Loucy (cell line): ENCODE measurements around the gene LYRM2.
A peak's percentile ranks its signal among the peaks of the same experiment; 100 is the strongest.

Source experiments
- H2AFZ ChIP-seq: fragments of 200-600 bp; sonication (generic); 2 replicates; pipeline ENCODE4 v1.6.0; 2016; ENCODE audit warnings: antibody characterized with exemption, mild to moderate bottlenecking, low read length, moderate library complexity
- H3F3A ChIP-seq: fragments of 200-600 bp; 2 replicates; pipeline ENCODE4 v1.6.0; 2016; ENCODE audit warnings: antibody characterized with exemption, low read depth, mild to moderate bottlenecking
- H3K27me3 ChIP-seq: fragments of 200-600 bp; sonication (generic); 2 replicates; pipeline ENCODE4 v1.6.1; 2014; ENCODE audit warnings: low read length, mild to moderate bottlenecking; ENCODE audit not compliant: insufficient read depth, poor library complexity, severe bottlenecking
- H3K36me3 ChIP-seq: fragments of 200-600 bp; sonication (generic); 2 replicates; pipeline ENCODE4 v1.6.1; 2016; ENCODE audit warnings: low read length; ENCODE audit not compliant: insufficient read depth
- H3K4me1 ChIP-seq: fragments of 200-600 bp; sonication (generic); 2 replicates; pipeline ENCODE4 v1.5.1; 2014; ENCODE audit warnings: low read length, mild to moderate bottlenecking; ENCODE audit not compliant: insufficient read depth, poor library complexity, severe bottlenecking
- H3K4me2 ChIP-seq: fragments of 200-600 bp; sonication (generic); 2 replicates; pipeline ENCODE4 v1.6.0; 2014; ENCODE audit warnings: antibody characterized with exemption, low read length, low read depth, mild to moderate bottlenecking; ENCODE audit not compliant: poor library complexity, severe bottlenecking
- H3K4me3 ChIP-seq: fragments of 200-600 bp; sonication (generic); 2 replicates; pipeline ENCODE4 v1.5.1; 2014; ENCODE audit warnings: low read length, mild to moderate bottlenecking, mixed read lengths; ENCODE audit not compliant: poor library complexity, severe bottlenecking
- H3K79me2 ChIP-seq: fragments of 200-600 bp; sonication (generic); 2 replicates; pipeline ENCODE4 v1.6.1; 2014; ENCODE audit warnings: low read length; ENCODE audit not compliant: insufficient read depth
- H3K9ac ChIP-seq: fragments of 200-600 bp; sonication (generic); 2 replicates; pipeline ENCODE4 v1.6.0; 2014; ENCODE audit warnings: mild to moderate bottlenecking, low read depth, low read length, moderate library complexity; ENCODE audit not compliant: poor library complexity, severe bottlenecking
- H3K9me2 ChIP-seq: fragments of 200-600 bp; sonication (generic); replicated peaks from 2 replicates; pipeline ENCODE4 v1.6.1; 2016; ENCODE audit warnings: low read depth, low read length, mixed read lengths
- H3K9me3 ChIP-seq: fragments of 200-600 bp; sonication (generic); 2 replicates; pipeline ENCODE4 v1.6.1; 2014; ENCODE audit warnings: mild to moderate bottlenecking, antibody characterized with exemption, low read length, low read depth; ENCODE audit not compliant: insufficient read depth
- H4K20me1 ChIP-seq: fragments of 200-600 bp; sonication (generic); 2 replicates; pipeline ENCODE4 v1.6.0; 2014; ENCODE audit warnings: antibody characterized with exemption, low read length, mild to moderate bottlenecking; ENCODE audit not compliant: insufficient read depth, poor library complexity, severe bottlenecking
- EZH2phosphoT487 ChIP-seq: fragments of 200-600 bp; IDR thresholded peaks from 2 replicates; pipeline ENCODE4 v1.6.1; 2018; ENCODE audit warnings: antibody characterized with exemption, mild to moderate bottlenecking, moderate library complexity, borderline replicate concordance
- TF ChIP-seq, protein P1 (sequence below): fragments of 200-600 bp; sonication (generic); conservative IDR thresholded peaks from 2 replicates; pipeline ENCODE4 v1.5.1; 2014; ENCODE audit warnings: mild to moderate bottlenecking, antibody characterized with exemption, low read length

Gene LYRM2

DNA sequence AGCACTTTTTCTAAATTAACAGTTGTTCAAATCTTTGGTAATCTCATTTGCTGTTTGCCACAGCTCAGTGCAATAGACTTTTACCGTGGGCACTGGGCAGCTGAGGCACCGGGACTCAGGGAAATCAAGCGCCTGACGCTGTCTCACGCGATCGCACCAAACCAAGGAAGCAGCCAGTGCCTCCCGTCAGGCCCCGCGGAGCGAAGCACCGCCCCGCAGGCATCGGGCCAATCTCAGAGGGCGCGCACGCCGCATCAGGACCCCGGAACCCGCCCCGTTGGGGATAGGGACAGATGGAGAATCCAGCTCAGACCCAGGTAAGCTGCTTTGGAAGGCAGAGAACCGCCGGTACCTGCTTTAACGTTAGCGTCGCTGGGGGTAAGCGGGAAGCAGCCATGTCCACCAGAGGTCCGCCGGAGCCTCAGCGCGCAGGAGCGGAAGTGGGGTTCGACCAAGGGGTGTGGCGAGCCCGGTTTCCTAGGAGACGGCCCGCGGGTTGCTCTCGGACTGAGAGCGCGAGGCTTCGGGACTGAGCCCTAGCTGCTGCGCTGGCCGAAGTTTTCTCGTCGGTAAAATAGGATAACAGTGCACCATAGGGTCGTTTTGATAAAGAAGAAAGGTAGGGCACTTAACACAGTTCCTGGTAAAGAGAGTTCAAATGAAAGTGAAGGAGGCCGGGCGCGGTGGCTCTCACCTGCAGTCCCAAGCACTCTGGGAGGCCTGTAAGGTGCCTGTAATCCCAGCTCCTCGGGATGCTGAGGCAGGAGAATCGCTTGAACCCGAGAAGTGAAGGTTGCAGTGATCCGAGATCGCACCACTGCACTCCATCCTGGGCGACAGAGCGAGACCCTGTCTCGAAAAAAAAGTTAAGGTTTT is at the start of gene LYRM2:
TSS of gene LYRM2 (minus strand) at position 428 of the 876 bp plus-strand sequence. CDS start at position 397, 31 bp downstream.
- H3K27me3 ChIP-seq: no peaks in the 10 kb centered on the region
- no peaks in the 10 kb centered on the region for H3F3A ChIP-seq
- TF ChIP-seq, protein P1, sequence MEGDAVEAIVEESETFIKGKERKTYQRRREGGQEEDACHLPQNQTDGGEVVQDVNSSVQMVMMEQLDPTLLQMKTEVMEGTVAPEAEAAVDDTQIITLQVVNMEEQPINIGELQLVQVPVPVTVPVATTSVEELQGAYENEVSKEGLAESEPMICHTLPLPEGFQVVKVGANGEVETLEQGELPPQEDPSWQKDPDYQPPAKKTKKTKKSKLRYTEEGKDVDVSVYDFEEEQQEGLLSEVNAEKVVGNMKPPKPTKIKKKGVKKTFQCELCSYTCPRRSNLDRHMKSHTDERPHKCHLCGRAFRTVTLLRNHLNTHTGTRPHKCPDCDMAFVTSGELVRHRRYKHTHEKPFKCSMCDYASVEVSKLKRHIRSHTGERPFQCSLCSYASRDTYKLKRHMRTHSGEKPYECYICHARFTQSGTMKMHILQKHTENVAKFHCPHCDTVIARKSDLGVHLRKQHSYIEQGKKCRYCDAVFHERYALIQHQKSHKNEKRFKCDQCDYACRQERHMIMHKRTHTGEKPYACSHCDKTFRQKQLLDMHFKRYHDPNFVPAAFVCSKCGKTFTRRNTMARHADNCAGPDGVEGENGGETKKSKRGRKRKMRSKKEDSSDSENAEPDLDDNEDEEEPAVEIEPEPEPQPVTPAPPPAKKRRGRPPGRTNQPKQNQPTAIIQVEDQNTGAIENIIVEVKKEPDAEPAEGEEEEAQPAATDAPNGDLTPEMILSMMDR: no peak
- no peak for TF ChIP-seq EZH2phosphoT487
- H3K4me1 ChIP-seq: peaks cover 20% of the 10 kb centered on the region
- peak within 1 kb of the TSS; percentile 89 for H3K4me3 ChIP-seq
- H3K9me2 ChIP-seq: no peaks in the 10 kb centered on the region
- peak within 1 kb of the TSS; percentile 95 for H3K4me2 ChIP-seq
- peaks cover 10% of the 10 kb centered on the region; the same call in 1 of the 2 replicates for H3K36me3 ChIP-seq
- H3K79me2 ChIP-seq: peaks cover 15% of the 10 kb centered on the region
- no peaks in the 10 kb centered on the region for H3K9me3 ChIP-seq
- H2AFZ ChIP-seq: peak within 1 kb of the TSS; percentile 87
- no peaks in the 10 kb centered on the region for H4K20me1 ChIP-seq
- H3K9ac ChIP-seq: peak within 1 kb of the TSS; percentile 90

GRCh38 chr6:89688328-89688727 is 49.8 kb upstream of the LYRM2 start:
- Histone ChIP-seq H3K4me2 (no peak overlapping the region), H3K36me3 (peaks cover 86% of the 10 kb centered on the region), H3K79me2 (no peaks in the 10 kb centered on the region), H3K9me2 (no peaks in the 10 kb centered on the region), H3K4me1 (no peaks in the 10 kb centered on the region), H3K27me3 (no peaks in the 10 kb centered on the region), H3F3A (no peaks in the 10 kb centered on the region), H3K9ac (no peak overlapping the region), H3K9me3 (no peaks in the 10 kb centered on the region), H3K4me3 (no peak overlapping the region), H2AFZ (no peak overlapping the region), H4K20me1 (no peaks in the 10 kb centered on the region)
- TF ChIP-seq EZH2phosphoT487: no peak
- TF ChIP-seq, protein P1: no peak

- Histone ChIP-seq H3K9me3 (no peaks in the 10 kb centered on the region), H2AFZ (no peak overlapping the region), H3K4me1 (no peaks in the 10 kb centered on the region), H3F3A (no peaks in the 10 kb centered on the region), H3K4me3 (no peak overlapping the region), H3K4me2 (no peak overlapping the region), H3K79me2 (no peaks in the 10 kb centered on the region), H3K27me3 (no peaks in the 10 kb centered on the region), H3K9me2 (no peaks in the 10 kb centered on the region), H3K9ac (no peak overlapping the region), H4K20me1 (no peaks in the 10 kb centered on the region), H3K36me3 (peaks cover 77% of the 10 kb centered on the region)
- no peak for TF ChIP-seq EZH2phosphoT487
- TF ChIP-seq, protein P1: no peak
Measured at GRCh38 chr6:89685311-89685710, 46.8 kb upstream of the LYRM2 start.
